Measurements from ENCODE around the gene TMEM120A.
"Not testable (repeated sequence)": the region's sequence is repeated elsewhere in the genome, so short reads cannot be mapped to it uniquely, and the experiment has no call there.

Gene TMEM120A

DNA sequence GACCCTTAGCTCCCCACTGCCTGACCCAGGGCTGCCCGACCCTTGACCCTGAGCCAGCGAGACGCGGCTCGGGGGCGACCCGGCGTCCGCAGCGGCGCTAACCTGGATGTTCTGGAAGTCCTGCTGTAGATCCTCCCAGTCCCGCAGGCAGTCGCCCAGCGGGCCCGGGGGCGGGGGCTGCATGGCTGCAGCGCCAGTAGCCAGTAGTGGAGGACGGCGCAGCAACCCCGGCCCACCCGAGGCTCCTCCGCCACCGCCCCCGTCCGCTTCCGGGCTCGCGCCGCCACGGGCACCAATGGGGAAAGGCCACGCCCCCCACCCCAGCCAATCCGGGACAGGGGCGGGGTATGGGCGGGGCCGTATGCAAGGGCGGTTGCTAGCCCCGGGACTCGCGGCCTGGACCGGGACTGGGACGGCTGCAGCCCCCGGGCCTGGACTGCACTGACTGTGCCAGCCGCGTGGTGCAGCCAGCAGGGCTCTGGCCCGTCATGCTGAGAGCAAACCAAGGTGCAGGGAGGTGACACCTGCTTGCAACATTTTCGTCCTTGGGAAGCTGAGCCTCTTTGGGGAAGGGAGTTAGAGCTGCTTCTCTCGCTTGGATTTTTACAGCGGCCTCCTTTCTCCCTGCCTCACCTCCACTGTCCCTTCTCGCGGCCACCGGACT is at the start of gene TMEM120A:
TSS of gene TMEM120A (minus strand) at position 208 of the 664 bp plus-strand sequence. CDS start at position 183, 25 bp downstream.
- peak within 1 kb of the TSS; percentile 66 to 73 for H3K4me3 ChIP-seq (replicated peaks in 1 of 2; ENCODE audit: low read depth in 2 of 2, low read length in 2 of 2)
- DNase-seq (ENCODE audit: low read depth in 2 of 2), result peak; percentile 88 to 96
- TF ChIP-seq, protein P1, sequence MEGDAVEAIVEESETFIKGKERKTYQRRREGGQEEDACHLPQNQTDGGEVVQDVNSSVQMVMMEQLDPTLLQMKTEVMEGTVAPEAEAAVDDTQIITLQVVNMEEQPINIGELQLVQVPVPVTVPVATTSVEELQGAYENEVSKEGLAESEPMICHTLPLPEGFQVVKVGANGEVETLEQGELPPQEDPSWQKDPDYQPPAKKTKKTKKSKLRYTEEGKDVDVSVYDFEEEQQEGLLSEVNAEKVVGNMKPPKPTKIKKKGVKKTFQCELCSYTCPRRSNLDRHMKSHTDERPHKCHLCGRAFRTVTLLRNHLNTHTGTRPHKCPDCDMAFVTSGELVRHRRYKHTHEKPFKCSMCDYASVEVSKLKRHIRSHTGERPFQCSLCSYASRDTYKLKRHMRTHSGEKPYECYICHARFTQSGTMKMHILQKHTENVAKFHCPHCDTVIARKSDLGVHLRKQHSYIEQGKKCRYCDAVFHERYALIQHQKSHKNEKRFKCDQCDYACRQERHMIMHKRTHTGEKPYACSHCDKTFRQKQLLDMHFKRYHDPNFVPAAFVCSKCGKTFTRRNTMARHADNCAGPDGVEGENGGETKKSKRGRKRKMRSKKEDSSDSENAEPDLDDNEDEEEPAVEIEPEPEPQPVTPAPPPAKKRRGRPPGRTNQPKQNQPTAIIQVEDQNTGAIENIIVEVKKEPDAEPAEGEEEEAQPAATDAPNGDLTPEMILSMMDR (IDR thresholded peaks at IDR 0.05; ENCODE audit: low read depth, low read length), result peak; percentile 14

DNA sequence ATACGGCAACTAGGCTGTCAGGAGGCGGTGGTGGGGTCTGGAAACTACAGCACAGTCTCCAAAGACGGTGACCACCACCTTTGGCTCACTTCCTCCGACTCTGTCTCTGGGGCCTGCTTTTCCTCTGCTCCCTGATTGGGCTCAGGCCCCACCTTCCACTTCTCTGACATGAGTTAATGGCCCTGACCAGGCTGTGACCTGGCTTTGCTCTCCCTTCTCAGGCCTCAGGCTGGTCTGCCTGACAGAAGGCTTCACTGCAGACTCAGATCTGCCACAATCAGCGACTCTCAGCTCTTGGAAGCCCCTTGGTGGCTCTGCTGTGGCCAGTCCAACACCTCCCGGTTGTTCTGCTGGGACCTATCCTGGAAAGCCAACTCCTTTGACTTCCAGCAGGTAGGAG is 45.7 kb upstream of the TMEM120A start:
- TF ChIP-seq, protein P1 (IDR thresholded peaks at IDR 0.05; ENCODE audit: low read depth, low read length), result no peak
- no peak for DNase-seq (ENCODE audit: low read depth in 2 of 2)
- H3K4me3 ChIP-seq (replicated peaks in 1 of 2; ENCODE audit: low read depth in 2 of 2, low read length in 2 of 2), result no peak overlapping the region

DNA sequence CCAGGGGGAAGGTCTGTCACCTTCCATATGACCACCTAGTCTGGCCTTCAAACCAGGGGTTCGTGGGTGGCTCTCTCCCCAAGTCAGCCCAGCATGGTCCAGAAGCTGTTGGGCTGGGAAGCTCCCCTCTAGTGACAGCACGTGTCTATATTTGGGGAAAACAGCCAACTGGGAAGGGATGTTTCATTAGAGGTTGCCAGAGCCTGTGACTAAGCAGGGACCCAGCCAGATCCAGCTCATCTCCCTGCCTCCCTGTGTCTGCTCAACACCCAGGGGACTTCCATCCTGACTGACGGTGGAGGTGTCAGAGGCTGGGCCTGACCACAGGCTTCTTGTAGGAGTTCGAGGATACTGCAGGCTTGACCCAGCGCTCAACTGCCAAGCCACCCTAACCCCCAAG is 42.9 kb upstream of the TMEM120A start:
- peak; percentile 45 to 88 for DNase-seq (ENCODE audit: low read depth in 2 of 2)
- no peak overlapping the region for H3K4me3 ChIP-seq (replicated peaks in 1 of 2; ENCODE audit: low read depth in 2 of 2, low read length in 2 of 2)

DNA sequence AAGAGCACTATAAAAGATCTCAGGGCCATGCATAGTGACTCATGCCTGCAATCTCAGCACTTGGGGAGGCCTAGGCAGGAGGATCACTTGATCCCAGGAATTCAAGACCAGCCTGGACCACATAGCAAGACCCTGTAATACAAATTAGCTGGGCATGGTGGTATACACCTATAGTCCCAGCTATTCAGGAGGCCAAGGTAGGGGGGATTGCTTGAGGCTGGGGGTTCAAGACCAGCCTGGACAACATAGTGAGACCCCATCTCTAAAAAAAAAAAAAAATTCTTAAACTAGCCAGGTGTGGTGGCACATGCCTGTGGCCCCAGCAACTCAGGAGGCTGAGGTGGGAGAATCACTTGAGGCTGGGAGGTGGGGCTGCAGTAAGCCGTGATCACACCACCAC is 37.6 kb upstream of the TMEM120A start:
- no peak for DNase-seq (ENCODE audit: low read depth in 2 of 2)
- TF ChIP-seq, protein P1 (IDR thresholded peaks at IDR 0.05; ENCODE audit: low read depth, low read length), result no peak
- H3K4me3 ChIP-seq (replicated peaks in 1 of 2; ENCODE audit: low read depth in 2 of 2, low read length in 2 of 2), result no peak overlapping the region

More for the DNA sequence above, 42.9 kb upstream of the TMEM120A start:
- TF ChIP-seq, protein P1 (IDR thresholded peaks at IDR 0.05; ENCODE audit: low read depth, low read length), result no peak

DNA sequence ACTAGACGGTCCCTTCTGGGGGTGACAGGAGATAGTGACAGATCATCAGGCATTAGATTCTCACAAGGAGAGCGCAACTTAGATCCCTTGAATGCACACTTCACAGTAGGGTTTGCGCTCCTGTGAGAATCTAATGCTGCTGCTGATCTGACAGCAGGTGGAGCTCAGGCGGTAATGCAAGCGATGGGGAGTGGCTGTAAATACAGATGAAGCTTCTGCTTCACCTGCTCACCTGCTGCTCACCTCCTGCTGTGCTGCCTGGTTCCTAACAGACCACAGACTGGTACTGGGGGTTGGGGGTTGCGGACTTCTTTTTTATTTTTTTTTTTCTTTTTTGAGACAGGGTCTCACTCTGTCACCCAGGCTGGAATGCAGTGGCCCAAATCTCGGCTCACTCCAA is 35.3 kb upstream of the TMEM120A start:
- H3K4me3 ChIP-seq (replicated peaks in 1 of 2; ENCODE audit: low read depth in 2 of 2, low read length in 2 of 2); DNase-seq (ENCODE audit: low read depth in 2 of 2): not testable (repeated sequence)

DNA sequence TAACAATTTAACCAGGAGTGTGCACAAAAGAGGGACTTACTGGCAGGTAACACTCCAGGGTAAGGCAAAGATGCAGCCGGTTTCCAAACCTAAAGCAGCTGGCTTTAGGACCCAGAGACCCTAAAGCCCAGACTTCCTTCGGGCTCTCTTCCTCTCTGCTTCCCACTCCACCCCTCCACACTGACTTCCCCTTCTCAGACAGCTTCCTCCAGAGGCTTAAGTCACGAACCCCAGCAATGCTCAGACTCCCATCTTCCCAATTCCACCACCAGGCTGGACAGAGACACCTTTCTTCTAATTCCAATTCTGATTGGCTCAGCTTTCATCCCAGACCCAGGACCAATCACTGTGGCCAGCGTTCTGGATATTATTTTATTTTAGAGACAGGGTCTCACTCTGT is 28.6 kb upstream of the TMEM120A start:
- H3K4me3 ChIP-seq (replicated peaks in 1 of 2; ENCODE audit: low read depth in 2 of 2, low read length in 2 of 2), result no peak overlapping the region
- TF ChIP-seq, protein P1 (IDR thresholded peaks at IDR 0.05; ENCODE audit: low read depth, low read length), result no peak
- peak in 1 of 2 donors; percentile 7 for DNase-seq (ENCODE audit: low read depth in 2 of 2)

DNA sequence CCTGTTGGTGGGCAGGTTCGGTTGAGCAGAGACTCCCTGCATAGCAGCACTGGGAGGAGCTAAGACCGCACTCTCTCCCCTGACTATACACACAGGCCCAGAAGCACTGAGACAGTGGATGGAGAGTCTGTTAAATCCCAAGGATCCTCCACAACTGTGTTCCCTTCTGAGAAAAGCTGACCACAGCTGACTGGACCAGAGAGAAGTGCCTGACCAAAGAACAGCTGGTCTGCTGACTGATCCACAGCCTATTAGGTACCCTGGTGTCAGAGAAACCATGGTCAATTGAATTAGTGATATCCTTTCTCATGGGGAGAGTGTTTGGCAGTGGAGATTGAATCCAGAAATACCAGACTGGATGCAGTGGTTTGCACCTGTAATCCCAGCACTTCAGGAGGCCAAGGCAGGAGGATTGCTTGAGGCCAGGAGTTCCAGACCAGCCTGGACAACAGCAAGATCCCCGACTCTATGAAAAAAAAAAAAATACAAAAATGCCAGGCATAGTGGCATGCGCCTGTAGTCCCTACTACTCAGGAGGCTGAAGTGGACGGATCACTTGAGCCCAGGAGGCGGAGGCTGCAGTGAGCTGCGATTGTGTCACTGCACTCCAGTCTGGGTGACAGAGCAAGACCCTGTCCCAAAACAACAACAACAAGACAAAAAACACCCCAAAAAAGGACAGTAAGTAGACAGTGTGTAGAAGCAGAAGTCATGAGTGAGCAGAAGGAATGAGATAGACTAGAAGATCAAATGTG is 27.8 kb upstream of the TMEM120A start:
- TF ChIP-seq, protein P1 (IDR thresholded peaks at IDR 0.05; ENCODE audit: low read depth, low read length), result no peak
- no peak overlapping the region for H3K4me3 ChIP-seq (replicated peaks in 1 of 2; ENCODE audit: low read depth in 2 of 2, low read length in 2 of 2)
- DNase-seq (ENCODE audit: low read depth in 2 of 2), result no peak

All from cardiac fibroblast (primary cell).